Astrocyte of the cerebellum (primary cell): ENCODE measurements around the gene TMEM187.

Source experiments
- DNase-seq: peaks from one replicate; pipeline ENCODE4 v3.0.0-alpha.2; 2011; ENCODE audit warnings: low read depth
- H3K4me3 ChIP-seq: 2 replicates; pipeline ENCODE4 v1.5.1; 2011; ENCODE audit warnings: mild to moderate bottlenecking, low read depth, low read length, moderate library complexity
- in situ Hi-C: cut with HindIII; loops from 2 replicates; pipeline ENCODE4 v1.10.0; 2017; ENCODE audit warnings: low sequenced_read_pairs
- TF ChIP-seq, protein P1 (sequence below): IDR thresholded peaks from 2 replicates; pipeline ENCODE4 v1.5.1; 2012; ENCODE audit warnings: low read length, low read depth, moderate library complexity, mild to moderate bottlenecking; ENCODE audit errors: missing control alignments

TMEM187 gene

DNA sequence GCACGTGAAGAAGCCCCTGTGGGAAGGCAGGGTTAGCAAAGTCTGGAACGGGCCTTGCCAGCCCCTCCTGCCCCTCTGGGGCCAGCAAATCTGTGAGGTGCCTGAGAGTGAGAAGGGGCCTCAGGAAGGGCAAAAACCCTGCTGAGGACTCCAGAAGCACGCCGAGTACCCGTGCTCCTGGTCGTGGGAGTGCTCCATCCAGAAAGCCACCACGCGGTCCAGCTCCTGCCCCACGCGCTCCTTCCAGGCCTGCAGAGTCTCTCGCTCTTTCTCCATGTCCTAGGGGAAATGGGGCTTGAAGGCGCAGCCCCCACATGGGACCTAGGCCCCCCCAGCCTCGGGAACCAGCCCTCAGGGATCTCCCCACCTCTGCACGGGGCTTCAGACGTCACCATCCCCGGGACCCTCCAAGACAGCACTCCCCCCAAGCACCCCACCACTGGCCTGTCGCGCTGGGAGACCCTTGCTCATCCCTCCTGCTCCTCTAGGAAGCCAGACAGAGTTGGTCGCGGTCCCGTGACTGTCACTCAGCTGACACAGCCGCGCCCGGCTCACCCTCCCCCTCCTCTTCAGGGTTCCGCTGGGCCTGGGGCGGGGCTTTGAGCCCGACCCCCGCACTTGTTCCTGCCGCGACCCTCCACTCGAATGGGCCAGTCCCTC lies 28.3 kb upstream of the TMEM187 start, which contains the start of gene RENBP:
Gene RENBP (minus strand): TSS at position 504 of the 660 bp plus-strand sequence. CDS start 33 bp downstream, at position 471.
- TF ChIP-seq, protein P1, sequence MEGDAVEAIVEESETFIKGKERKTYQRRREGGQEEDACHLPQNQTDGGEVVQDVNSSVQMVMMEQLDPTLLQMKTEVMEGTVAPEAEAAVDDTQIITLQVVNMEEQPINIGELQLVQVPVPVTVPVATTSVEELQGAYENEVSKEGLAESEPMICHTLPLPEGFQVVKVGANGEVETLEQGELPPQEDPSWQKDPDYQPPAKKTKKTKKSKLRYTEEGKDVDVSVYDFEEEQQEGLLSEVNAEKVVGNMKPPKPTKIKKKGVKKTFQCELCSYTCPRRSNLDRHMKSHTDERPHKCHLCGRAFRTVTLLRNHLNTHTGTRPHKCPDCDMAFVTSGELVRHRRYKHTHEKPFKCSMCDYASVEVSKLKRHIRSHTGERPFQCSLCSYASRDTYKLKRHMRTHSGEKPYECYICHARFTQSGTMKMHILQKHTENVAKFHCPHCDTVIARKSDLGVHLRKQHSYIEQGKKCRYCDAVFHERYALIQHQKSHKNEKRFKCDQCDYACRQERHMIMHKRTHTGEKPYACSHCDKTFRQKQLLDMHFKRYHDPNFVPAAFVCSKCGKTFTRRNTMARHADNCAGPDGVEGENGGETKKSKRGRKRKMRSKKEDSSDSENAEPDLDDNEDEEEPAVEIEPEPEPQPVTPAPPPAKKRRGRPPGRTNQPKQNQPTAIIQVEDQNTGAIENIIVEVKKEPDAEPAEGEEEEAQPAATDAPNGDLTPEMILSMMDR, result no peak
- in situ Hi-C loops, result no loop called here
- no peak for DNase-seq
- H3K4me3 ChIP-seq, result no peak within 1 kb of the TSS

DNA sequence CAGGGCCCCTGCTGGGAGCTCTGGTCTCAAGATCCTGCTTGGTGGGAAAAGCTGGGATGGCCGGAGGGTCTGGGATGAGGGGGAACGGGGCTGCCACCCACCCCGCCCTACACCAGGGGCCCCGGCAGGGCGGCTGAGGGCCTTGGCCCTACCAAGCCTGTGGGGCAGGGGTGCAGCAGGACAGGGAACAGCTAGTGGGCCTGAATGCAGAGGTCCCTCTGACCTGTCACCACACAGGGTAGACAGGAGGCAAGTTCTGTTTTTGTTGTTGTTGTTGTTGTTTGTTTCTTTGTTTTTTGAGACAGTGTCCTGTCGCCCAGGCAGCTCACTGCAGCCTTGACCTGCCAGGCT lies 27.8 kb upstream of the TMEM187 start:
- in situ Hi-C loops, result no loop called here
- TF ChIP-seq, protein P1, result no peak
- DNase-seq, result no peak
- H3K4me3 ChIP-seq, result no peak overlapping the region

DNA sequence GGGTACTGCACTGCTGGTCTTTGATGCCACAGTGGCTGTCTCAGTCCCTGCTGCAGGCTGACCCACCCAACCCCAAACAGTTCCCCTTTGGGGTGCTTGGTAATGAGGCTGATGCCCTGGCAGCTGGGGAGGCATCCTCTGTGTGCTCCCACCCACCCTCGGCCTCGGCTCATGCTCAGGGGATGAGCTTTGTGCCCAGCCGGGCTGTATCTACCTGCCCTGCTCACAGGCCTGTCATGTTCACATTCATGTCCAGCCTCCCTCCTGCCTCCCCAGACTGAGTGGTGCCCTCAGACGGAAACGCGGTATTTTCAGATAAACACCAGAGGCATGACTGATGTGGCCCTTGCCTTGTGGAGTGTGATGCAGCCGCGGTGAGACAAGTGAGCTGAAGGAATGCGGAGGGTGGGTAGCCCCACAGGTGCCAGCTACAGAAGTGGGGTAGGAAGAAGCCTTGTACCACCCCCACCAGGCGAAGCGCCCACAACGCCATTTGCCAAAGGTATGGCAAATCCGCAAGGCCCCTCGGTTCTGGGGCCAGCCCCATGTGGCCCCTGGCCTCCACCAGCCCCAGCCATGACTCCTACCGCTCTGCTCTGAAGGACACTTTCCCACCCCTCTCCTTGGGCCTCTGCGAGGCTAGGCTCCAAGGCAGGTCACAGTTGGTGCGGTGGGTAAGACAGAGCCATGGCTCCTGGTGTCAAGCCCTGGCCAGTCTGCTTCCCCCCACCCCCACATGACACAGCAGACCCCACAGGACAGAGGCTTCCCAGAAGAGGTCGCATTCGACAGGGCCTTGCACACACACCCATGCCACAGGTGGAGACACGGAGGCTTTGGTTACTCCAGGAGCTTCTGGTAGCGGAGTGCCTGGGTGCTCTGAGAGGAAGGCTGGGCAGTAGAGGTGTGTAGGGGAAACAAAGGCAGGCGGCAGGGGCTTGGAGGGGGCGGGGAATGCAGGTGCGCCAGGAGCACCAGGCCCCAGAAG lies 26.3 kb upstream of the TMEM187 start:
- TF ChIP-seq, protein P1, result no peak
- no peak for DNase-seq
- H3K4me3 ChIP-seq, result no peak overlapping the region
- in situ Hi-C loops, result no loop called here

DNA sequence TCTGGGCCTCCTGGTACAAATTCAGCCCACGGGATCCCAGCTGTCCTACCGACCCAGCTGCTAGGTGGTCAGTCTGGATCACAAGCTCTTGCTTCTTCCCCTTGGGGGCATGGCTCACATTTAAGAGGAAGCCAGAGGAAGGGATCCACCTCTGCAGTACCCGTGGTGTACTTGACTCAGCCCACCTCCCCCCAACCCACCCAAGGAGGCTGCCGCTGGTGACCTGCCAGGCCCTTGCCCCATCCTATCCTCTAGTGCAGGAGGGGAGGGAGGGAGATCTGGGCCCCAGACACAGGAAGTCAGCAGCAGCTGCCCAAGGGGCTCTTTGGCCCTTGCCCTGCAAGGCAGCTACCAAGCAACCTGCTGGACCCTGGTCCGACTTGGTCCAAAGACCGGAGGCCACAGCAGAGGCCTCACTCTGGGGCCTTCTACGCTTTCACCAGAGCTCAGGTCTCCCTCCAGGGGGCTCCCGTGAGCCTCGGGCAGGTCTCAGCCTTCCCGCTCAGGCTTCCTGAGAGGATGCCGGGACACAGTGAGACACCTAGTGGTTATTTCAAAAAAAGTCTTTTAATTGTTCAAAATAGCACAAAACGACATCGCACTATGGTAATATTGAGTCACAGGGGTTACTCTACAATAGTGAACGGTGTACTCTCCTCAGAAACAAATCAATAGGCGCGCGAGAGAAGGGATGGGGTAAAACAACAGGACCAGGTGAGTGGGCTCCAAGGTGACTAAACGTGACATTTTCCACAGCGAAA lies 25.4 kb upstream of the TMEM187 start:
- no peak overlapping the region for H3K4me3 ChIP-seq
- TF ChIP-seq, protein P1, result peak; percentile 95
- DNase-seq, result peak; percentile 56
- in situ Hi-C loops, result no loop called here

DNA sequence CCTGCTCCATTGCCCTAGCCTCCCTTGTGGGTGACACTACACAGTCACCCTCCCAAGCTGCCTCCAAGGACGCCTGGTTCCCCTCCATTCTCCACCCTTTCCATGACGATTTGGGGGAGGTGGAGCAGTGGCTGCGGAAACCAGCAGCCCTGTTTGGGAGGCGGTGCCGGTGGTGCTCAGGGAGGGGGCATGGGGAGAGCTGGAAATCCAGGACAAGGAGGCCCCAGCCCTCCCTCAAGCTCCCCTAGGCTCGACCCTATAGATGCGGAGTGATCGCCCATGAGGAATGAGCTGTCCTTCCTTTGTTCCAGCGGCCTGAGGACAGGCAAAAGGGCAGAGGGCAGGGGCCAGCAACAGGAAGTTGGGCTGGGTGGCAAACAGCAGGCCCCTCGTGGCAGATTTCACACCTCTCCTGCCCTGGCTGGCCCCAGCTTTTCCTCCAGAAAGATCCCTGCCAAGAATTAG lies 24.5 kb upstream of the TMEM187 start:
- H3K4me3 ChIP-seq, result no peak overlapping the region
- no peak for DNase-seq
- TF ChIP-seq, protein P1, result no peak
- in situ Hi-C loops, result no loop called here
